Body of pancreas (tissue), 4 donors: ENCODE measurements around the gene TALDO1.

Experiments used
- CTCF ChIP-seq, 7 experiments: fragments of 450-650 bp in 4 of 7; fragments of 200-600 bp in 3 of 7; sonication (generic) in 3 of 7; IDR thresholded peaks; one replicate each; pipeline ENCODE4 v1.5.1; 2016 to 2019; ENCODE audit warnings: antibody characterized with exemption in 7 of 7
- POLR2A ChIP-seq, 3 donors: fragments of 450-650 bp; IDR thresholded peaks; one replicate each; pipeline ENCODE4 v1.6.1; 2016; ENCODE audit warnings: antibody characterized with exemption in 3 of 3, mild to moderate bottlenecking in 2 of 3

- no peak for TF ChIP-seq CTCF (IDR thresholded peaks at IDR 0.05)
- TF ChIP-seq POLR2A (IDR thresholded peaks at IDR 0.05): no peak
Observed at GRCh38 chr11:746289-747157, 741 bp upstream of the TALDO1 start.
